ENCODE data around the gene TNP2. TPM values are rescaled to one million over a fixed set of nuclear protein-coding genes. Genes with fewer than 3 reads are reported as not detected.
A peak's percentile ranks its signal among the peaks of the same experiment; 100 is the strongest.

The TNP2 gene
- total and polyA plus RNA-seq, 9 of the 15 experiments (the other 6 are each of a cell fraction or from before 2014, with no cell fraction given), result not detected

- 0 out of 2 replicates have a peak, but pooled peaks have one; percentile 17 for TF ChIP-seq MGA (IDR thresholded peaks at IDR 0.05)
These were observed 27.8 kb upstream of the TNP2 start (continued) for GRCh38 chr16:11296706-11297491.

Data from K562 (cell line).